ENCODE data around the gene ACO2.
A peak's percentile ranks its signal among the peaks of the same experiment; 100 is the strongest.
"Not testable (repeated sequence)": the region's sequence is repeated elsewhere in the genome, so short reads cannot be mapped to it uniquely, and the experiment has no call there.

ACO2 gene

GRCh38 chr22:41468381-41469217, at the start of gene ACO2, which contains the start of gene PHF5A:
Gene ACO2, plus strand, starts transcription at chr22:41469117. Its CDS starts 30 bp downstream, at chr22:41469147.
Gene PHF5A, minus strand, starts transcription at chr22:41468692. Its CDS starts 39 bp downstream, at chr22:41468653.
- peak; percentile 81 for DNase-seq

- DNase-seq, result peak; percentile 38
Observed at GRCh38 chr22:41425660-41426365, 43.1 kb upstream of the ACO2 start.

GRCh38 chr22:41429232-41429950, 39.5 kb upstream of the ACO2 start:
- no peak for DNase-seq

- DNase-seq, result no peak
Observed at GRCh38 chr22:41429951-41430332, 39.0 kb upstream of the ACO2 start.

GRCh38 chr22:41431656-41432055, 37.3 kb upstream of the ACO2 start:
- DNase-seq, result no peak

- DNase-seq, result not testable (repeated sequence)
Observed at GRCh38 chr22:41433480-41433879, 35.4 kb upstream of the ACO2 start.

- not testable (repeated sequence) for DNase-seq
Observed at GRCh38 chr22:41434361-41435003, 34.4 kb upstream of the ACO2 start.

- no peak for DNase-seq
Observed at GRCh38 chr22:41435560-41435959, 33.4 kb upstream of the ACO2 start.

GRCh38 chr22:41436322-41437113, 32.4 kb upstream of the ACO2 start:
- no peak for DNase-seq

GRCh38 chr22:41437198-41437597, 31.7 kb upstream of the ACO2 start:
- DNase-seq, result no peak

GRCh38 chr22:41440511-41440910, 28.4 kb upstream of the ACO2 start:
- DNase-seq, result not testable (repeated sequence)

GRCh38 chr22:41442240-41442792, 26.6 kb upstream of the ACO2 start:
- no peak for DNase-seq

- DNase-seq, result peak; percentile 87
Observed at GRCh38 chr22:41444360-41445128, 24.4 kb upstream of the ACO2 start.

- no peak for DNase-seq
Observed at GRCh38 chr22:41445129-41446056, 23.5 kb upstream of the ACO2 start.

- no peak for DNase-seq
Observed at GRCh38 chr22:41446057-41446501, 22.8 kb upstream of the ACO2 start.

GRCh38 chr22:41446639-41447434, 22.1 kb upstream of the ACO2 start, which contains the start of gene TOB2:
Gene TOB2, minus strand, starts transcription at chr22:41446801. Its CDS starts 9,456 bp downstream, at chr22:41437345.
- DNase-seq, result peak; percentile 54

- DNase-seq, result peak; percentile 17
Observed at GRCh38 chr22:41447435-41448188, 21.3 kb upstream of the ACO2 start.

Data from DMS79 (cell line).